Measurements from ENCODE around the gene SRI.

The SRI gene

GRCh38 chr7:88243345-88243909 is 23.6 kb upstream of the SRI start:
- TF ChIP-seq, protein P1, sequence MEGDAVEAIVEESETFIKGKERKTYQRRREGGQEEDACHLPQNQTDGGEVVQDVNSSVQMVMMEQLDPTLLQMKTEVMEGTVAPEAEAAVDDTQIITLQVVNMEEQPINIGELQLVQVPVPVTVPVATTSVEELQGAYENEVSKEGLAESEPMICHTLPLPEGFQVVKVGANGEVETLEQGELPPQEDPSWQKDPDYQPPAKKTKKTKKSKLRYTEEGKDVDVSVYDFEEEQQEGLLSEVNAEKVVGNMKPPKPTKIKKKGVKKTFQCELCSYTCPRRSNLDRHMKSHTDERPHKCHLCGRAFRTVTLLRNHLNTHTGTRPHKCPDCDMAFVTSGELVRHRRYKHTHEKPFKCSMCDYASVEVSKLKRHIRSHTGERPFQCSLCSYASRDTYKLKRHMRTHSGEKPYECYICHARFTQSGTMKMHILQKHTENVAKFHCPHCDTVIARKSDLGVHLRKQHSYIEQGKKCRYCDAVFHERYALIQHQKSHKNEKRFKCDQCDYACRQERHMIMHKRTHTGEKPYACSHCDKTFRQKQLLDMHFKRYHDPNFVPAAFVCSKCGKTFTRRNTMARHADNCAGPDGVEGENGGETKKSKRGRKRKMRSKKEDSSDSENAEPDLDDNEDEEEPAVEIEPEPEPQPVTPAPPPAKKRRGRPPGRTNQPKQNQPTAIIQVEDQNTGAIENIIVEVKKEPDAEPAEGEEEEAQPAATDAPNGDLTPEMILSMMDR (IDR thresholded peaks at IDR 0.05; ENCODE audit: borderline replicate concordance, control extremely low read depth, extremely low read depth, insufficient read depth, missing control alignments): peak; percentile 40
- in situ Hi-C loops (cut with MboI; ENCODE audit: low sequenced_read_pairs, unreplicated experiment): no loop called here
- peak; percentile 34 for DNase-seq (ENCODE audit: low spot score)

DNA sequence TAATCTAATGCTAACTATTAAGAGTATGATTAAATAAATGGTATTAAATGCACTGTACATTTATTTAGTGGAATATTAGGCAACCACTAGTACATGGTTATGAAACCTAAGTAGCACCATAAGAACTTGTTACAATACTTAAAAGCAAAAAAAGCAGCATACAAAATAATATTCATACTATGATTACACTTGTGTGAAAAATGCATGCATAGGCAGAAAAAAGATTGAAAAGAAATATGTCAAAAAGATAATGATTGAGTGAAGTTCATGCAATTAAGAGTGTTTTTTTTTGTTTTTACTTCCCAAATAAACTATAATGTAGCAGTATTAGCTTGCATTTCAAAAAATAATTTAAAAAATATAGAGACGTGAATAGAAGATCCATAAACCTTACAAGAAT is 20.0 kb upstream of the SRI start:
- in situ Hi-C loops (cut with MboI; ENCODE audit: low sequenced_read_pairs, unreplicated experiment): no loop called here
- TF ChIP-seq, protein P1 (IDR thresholded peaks at IDR 0.05; ENCODE audit: borderline replicate concordance, control extremely low read depth, extremely low read depth, insufficient read depth, missing control alignments): no peak
- DNase-seq (ENCODE audit: low spot score): no peak

DNA sequence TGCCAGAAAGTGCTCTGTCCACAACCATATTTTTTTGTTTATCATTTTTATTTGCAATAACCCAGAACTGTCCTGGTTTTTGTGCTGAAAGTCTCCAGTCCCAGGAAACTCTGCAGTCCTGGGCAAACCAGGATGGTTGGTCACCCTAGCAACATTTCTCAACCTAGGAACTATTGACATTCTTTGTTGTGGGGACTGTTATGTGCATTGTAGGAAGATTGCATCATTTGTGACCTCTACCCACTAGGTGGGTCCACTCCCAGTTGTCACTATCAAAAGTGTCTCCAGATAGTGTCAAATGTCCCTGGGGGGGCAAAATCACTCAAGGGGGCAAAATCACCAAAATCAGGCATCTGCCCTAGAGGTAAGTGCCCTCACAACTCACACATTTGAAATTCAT is 14.0 kb upstream of the SRI start:
- in situ Hi-C loops (cut with MboI; ENCODE audit: low sequenced_read_pairs, unreplicated experiment): no loop called here
- TF ChIP-seq, protein P1 (IDR thresholded peaks at IDR 0.05; ENCODE audit: borderline replicate concordance, control extremely low read depth, extremely low read depth, insufficient read depth, missing control alignments): no peak
- no peak for DNase-seq (ENCODE audit: low spot score)

GRCh38 chr7:88230646-88231045 is 10.8 kb upstream of the SRI start:
- TF ChIP-seq, protein P1 (IDR thresholded peaks at IDR 0.05; ENCODE audit: borderline replicate concordance, control extremely low read depth, extremely low read depth, insufficient read depth, missing control alignments): no peak
- no peak for DNase-seq (ENCODE audit: low spot score)
- in situ Hi-C loops (cut with MboI; ENCODE audit: low sequenced_read_pairs, unreplicated experiment): no loop called here

DNA sequence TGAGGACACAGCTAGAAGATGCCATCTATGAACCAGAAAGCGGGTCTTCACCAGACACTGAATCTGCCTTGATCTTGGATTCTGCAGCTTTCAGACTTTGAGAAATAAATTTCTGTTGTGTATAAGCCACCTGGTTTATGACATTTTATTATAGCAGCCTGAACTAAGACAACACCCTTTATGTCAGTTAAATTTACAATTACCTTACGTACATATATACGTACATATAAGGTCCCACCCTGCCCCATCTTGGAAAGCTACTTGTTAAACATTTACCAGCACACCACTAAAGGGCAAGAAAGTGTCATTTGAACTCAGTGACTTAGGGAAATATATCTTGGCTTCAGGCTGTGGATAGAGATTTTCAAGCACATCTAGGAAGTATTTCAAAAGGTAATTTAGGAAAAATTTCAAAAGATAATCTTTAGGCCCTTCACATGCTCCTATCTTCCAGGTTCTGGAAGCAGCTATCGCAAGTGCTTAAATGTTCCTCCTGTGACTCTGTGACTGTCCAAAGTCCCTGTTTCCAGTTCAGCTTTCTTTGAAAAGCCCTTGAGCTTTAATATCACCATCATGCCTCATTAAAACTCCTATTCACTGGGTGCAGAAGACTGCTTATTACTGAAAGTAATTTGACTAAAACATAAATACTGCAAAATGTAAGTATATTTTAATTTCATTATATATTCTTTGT is 9.6 kb upstream of the SRI start:
- DNase-seq (ENCODE audit: low spot score): no peak
- in situ Hi-C loops (cut with MboI; ENCODE audit: low sequenced_read_pairs, unreplicated experiment): no loop called here
- TF ChIP-seq, protein P1 (IDR thresholded peaks at IDR 0.05; ENCODE audit: borderline replicate concordance, control extremely low read depth, extremely low read depth, insufficient read depth, missing control alignments): no peak

DNA sequence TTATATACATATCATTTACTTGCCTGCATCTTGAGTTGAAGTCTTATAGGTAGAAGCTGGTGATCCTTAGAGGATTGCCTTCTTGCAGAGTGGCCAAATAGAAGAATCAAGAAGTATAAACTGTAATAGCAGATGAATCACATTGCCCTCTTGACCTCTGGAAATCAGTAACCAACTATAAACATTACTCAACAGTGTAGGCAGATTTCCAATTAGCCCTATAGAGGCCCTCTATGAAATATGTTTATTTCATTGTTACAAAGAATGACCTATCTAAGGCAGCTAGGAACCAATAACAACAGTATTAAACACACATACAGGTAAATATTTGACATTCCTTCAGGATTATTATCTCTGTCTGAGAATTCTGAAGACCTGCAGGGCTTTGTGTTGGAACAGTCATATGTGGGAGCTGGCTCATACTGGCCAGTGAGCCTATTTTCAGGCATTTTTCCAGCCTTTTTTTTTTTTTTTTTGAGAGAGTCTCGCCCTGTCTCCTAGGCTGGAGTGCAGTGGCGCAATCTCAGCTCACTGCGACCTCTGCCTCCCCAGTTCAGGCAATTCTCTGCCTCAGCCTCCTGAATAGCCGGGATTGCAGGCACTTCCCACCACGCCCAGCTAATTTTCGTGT is 7.2 kb upstream of the SRI start:
- in situ Hi-C loops (cut with MboI; ENCODE audit: low sequenced_read_pairs, unreplicated experiment): no loop called here
- TF ChIP-seq, protein P1 (IDR thresholded peaks at IDR 0.05; ENCODE audit: borderline replicate concordance, control extremely low read depth, extremely low read depth, insufficient read depth, missing control alignments): no peak
- DNase-seq (ENCODE audit: low spot score): no peak
